ENCODE data around the gene SPATA2L. TPM values are rescaled to one million over a fixed set of nuclear protein-coding genes. Genes with fewer than 3 reads are reported as not detected.

Gene SPATA2L
- polyA plus RNA-seq, 1 of the 3 experiments (the other 2 are of a cell fraction): 8.6 TPM

DNA sequence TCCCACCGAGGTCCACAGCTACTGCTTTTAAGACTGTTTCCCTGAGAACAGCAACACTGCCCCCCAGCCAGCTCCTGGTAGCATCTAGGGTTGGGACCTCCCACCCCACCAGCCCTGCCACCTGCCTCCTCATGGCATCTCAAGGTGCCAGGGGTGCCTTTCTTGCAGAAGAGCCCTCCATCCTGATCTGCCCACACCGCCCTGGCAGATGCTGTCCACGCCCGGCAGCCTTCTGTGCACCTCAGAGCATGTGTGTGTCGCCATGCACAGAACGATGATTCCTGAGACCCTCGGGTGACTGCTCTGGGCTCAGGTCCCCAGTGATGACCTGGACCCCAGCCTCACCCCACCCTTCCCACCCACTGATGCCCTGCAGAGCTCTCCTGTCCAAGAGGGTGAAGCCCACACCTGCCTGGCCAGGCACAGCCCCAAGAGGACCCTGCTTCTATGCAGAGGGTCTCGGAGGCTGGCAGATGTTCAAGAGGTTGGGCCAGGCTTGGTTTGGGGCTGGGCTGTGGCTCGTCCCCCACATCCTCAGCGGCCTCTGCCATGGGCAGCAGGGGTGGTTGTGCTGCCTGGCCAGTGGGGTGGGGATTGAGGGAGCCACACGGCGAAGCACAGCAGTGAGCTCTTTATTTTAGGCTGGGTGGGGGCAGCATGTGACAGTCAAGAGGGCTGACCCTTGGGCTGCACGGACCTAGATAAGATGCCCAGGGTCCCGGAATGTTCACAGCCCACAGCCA is 5.2 kb upstream of the SPATA2L start:
- H3K9me3 ChIP-seq: no peaks in the 10 kb centered on the region
- H3K4me1 ChIP-seq (ENCODE audit: control insufficient read depth in 1 of 2, insufficient read depth in 2 of 2, low read depth in 1 of 2, low read length in 1 of 2): peaks cover 0 to 6% of the 10 kb centered on the region in 2 experiments; a peak in 1 of 4 replicates
- H3K4me3 ChIP-seq (ENCODE audit: low read depth in 2 of 2, low read length in 1 of 2): no peak overlapping the region
- H3K27ac ChIP-seq (ENCODE audit: low read depth in 2 of 2, low read length in 1 of 2): no peak overlapping the region
- no peak overlapping the region for H3K4me2 ChIP-seq
- peaks cover 13% of the 10 kb centered on the region for H3F3A ChIP-seq (replicated peaks; ENCODE audit: insufficient read depth)
- no peaks in the 10 kb centered on the region for H3K27me3 ChIP-seq (ENCODE audit: insufficient read depth)
- H3K9me2 ChIP-seq: no peaks in the 10 kb centered on the region
- no peaks in the 10 kb centered on the region for H4K20me1 ChIP-seq (ENCODE audit: insufficient read depth)
- no peak for TF ChIP-seq FOXJ3 (CRISPR knock-in tag; IDR thresholded peaks at IDR 0.05)
- TF ChIP-seq, protein P1, sequence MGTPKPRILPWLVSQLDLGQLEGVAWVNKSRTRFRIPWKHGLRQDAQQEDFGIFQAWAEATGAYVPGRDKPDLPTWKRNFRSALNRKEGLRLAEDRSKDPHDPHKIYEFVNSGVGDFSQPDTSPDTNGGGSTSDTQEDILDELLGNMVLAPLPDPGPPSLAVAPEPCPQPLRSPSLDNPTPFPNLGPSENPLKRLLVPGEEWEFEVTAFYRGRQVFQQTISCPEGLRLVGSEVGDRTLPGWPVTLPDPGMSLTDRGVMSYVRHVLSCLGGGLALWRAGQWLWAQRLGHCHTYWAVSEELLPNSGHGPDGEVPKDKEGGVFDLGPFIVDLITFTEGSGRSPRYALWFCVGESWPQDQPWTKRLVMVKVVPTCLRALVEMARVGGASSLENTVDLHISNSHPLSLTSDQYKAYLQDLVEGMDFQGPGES (IDR thresholded peaks at IDR 0.05; ENCODE audit: low read depth, low read length): no peak
- no peak for DNase-seq
- H3K36me3 ChIP-seq (replicated peaks in 1 of 2; ENCODE audit: control insufficient read depth in 1 of 2, insufficient read depth in 2 of 2, low read length in 1 of 2): no peaks in the 10 kb centered on the region
- H3K9ac ChIP-seq: no peak overlapping the region
- H3K79me2 ChIP-seq (ENCODE audit: insufficient read depth): no peaks in the 10 kb centered on the region
- WGBS (ENCODE audit: low lambda C conversion rate): 83% methylated on average over 13 of the region's 14 CpGs
- CTCF ChIA-PET: interaction anchor here (0.8 to 2.3 kb wide), 22 partner anchors 9 to 314 kb away, joined by 3 to 22 read pairs (median 4); partner anchors contain the start of genes MC1R and TCF25
- no peak overlapping the region for H2AFZ ChIP-seq (ENCODE audit: low read depth)
- POLR2A ChIA-PET: interaction anchor here (0.5 to 1.5 kb wide), 6 partner anchors 14 to 217 kb away, joined by 3 to 7 read pairs (median 5); partner anchors contain the start of genes TCF25 and VPS9D1

DNA sequence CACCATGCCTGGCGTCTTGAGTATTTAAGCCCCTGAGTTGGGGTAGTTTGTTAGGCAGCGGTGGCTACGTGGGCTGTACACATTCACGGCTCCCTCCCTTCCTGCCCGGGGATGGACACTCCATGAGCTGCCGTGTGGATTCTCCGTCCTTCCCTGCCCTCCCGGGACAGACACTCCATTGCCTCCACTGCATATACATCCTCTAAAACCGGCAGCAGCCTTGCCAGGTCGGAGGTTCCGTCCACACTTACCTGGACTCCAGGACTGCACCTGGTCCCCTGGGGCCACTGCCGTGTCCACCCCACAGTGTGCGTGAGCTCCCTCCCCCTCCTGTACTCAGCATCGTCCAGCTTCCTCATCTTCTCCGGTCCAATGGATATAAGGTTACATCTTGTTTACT is 3.5 kb upstream of the SPATA2L start:
- no peak for TF ChIP-seq SMC3 (IDR thresholded peaks at IDR 0.05; ENCODE audit: low read depth, low read length)
- no peak for TF ChIP-seq FOXJ3 (CRISPR knock-in tag; IDR thresholded peaks at IDR 0.05)
- TF ChIP-seq, protein P2, sequence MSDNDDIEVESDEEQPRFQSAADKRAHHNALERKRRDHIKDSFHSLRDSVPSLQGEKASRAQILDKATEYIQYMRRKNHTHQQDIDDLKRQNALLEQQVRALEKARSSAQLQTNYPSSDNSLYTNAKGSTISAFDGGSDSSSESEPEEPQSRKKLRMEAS (IDR thresholded peaks at IDR 0.05; ENCODE audit: low read depth): no peak
- no peak for TF ChIP-seq TEAD4 (IDR thresholded peaks at IDR 0.05; ENCODE audit: borderline replicate concordance, insufficient read depth)
- no peak for TF ChIP-seq TAF1 (IDR thresholded peaks at IDR 0.05; ENCODE audit: borderline replicate concordance, low read depth, low read length)
- TF ChIP-seq YY1 (IDR thresholded peaks at IDR 0.05; ENCODE audit: low read depth): no peak
- TF ChIP-seq MEF2A (IDR thresholded peaks at IDR 0.05; ENCODE audit: borderline replicate concordance, low read depth): no peak
- no peak for TF ChIP-seq NFIC (IDR thresholded peaks at IDR 0.05; ENCODE audit: borderline replicate concordance)
- TF ChIP-seq MXI1 (IDR thresholded peaks at IDR 0.05; ENCODE audit: low read depth, low read length): no peak
- no peak for TF ChIP-seq NRF1 (IDR thresholded peaks at IDR 0.05; ENCODE audit: low read depth, low read length)
- TF ChIP-seq, protein P3, sequence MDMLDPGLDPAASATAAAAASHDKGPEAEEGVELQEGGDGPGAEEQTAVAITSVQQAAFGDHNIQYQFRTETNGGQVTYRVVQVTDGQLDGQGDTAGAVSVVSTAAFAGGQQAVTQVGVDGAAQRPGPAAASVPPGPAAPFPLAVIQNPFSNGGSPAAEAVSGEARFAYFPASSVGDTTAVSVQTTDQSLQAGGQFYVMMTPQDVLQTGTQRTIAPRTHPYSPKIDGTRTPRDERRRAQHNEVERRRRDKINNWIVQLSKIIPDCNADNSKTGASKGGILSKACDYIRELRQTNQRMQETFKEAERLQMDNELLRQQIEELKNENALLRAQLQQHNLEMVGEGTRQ (IDR thresholded peaks at IDR 0.05; ENCODE audit: borderline replicate concordance, low read depth, low read length): no peak
- H3K9ac ChIP-seq: no peak overlapping the region
- POLR2A ChIA-PET: interaction anchor here (1.5 kb wide), 1 partner anchor 217 kb away, joined by 7 read pairs; no protein-coding TSS in a partner anchor
- no peaks in the 10 kb centered on the region for H3K79me2 ChIP-seq (ENCODE audit: insufficient read depth)
- H3K9me3 ChIP-seq: no peaks in the 10 kb centered on the region
- no peaks in the 10 kb centered on the region for H3K27me3 ChIP-seq (ENCODE audit: insufficient read depth)
- H3K27ac ChIP-seq (ENCODE audit: low read depth in 2 of 2, low read length in 1 of 2): no peak overlapping the region
- no peaks in the 10 kb centered on the region for H3K36me3 ChIP-seq (replicated peaks in 1 of 2; ENCODE audit: control insufficient read depth in 1 of 2, insufficient read depth in 2 of 2, low read length in 1 of 2)
- H3K4me1 ChIP-seq (ENCODE audit: control insufficient read depth in 1 of 2, insufficient read depth in 2 of 2, low read depth in 1 of 2, low read length in 1 of 2): peaks cover 6 to 12% of the 10 kb centered on the region in 2 experiments; a peak in 2 of 4 replicates
- H3K9me2 ChIP-seq: no peaks in the 10 kb centered on the region
- DNase-seq: no peak
- CTCF ChIA-PET: interaction anchor here (1.0 to 2.3 kb wide), 6 partner anchors 19 to 218 kb away, joined by 3 to 22 read pairs (median 10); partner anchors contain the start of gene TUBB3
- H2AFZ ChIP-seq (ENCODE audit: low read depth): no peak overlapping the region
- peaks cover 13% of the 10 kb centered on the region for H3F3A ChIP-seq (replicated peaks; ENCODE audit: insufficient read depth)
- WGBS (ENCODE audit: low lambda C conversion rate): 54% methylated on average over 12 of the region's 15 CpGs
- no peak overlapping the region for H3K4me2 ChIP-seq
- no peak overlapping the region for H3K4me3 ChIP-seq (ENCODE audit: low read depth in 2 of 2, low read length in 1 of 2)
- H4K20me1 ChIP-seq (ENCODE audit: insufficient read depth): peaks cover 4% of the 10 kb centered on the region; the same call in 1 of the 2 replicates

Measured in SK-N-SH (cell line).